Aorta (tissue), 5 donors: ENCODE data around the gene SLCO2B1. TPM values are rescaled to one million over a fixed set of nuclear protein-coding genes. Genes with fewer than 3 reads are reported as not detected.
A peak's percentile ranks its signal among the peaks of the same experiment; 100 is the strongest.

Source experiments
- ATAC-seq: fragments of 200-7000 bp; cut with Tn5 transposase; one replicate; pipeline ENCODE4 v1.9.1; 2022; ENCODE audit warnings: moderate library complexity; ENCODE audit not compliant: low FRiP score
- DNase-seq, 2 donors: peaks; one replicate each; pipeline ENCODE4 v3.0.0-alpha.2; 2020
- H3K27ac ChIP-seq, 2 donors: one replicate each; pipeline ENCODE4 v1.5.1; 2013; ENCODE audit warnings: low read length in 2 of 2, mild to moderate bottlenecking in 2 of 2, moderate library complexity in 2 of 2, control low read depth in 1 of 2, inconsistent platforms in 1 of 2, low read depth in 1 of 2
- H3K27me3 ChIP-seq, 2 donors: one replicate each; pipeline ENCODE4 v1.6.1; 2013; ENCODE audit warnings: control low read depth in 1 of 2, low read length in 1 of 2, mild to moderate bottlenecking in 1 of 2, moderate library complexity in 1 of 2; ENCODE audit not compliant: insufficient read depth in 2 of 2, control insufficient read depth in 1 of 2
- H3K36me3 ChIP-seq, 2 donors: one replicate each; pipeline ENCODE4 v1.6.1; 2013; ENCODE audit warnings: control low read depth in 1 of 2, low read length in 1 of 2, mild to moderate bottlenecking in 1 of 2; ENCODE audit not compliant: insufficient read depth in 2 of 2, control insufficient read depth in 1 of 2
- H3K4me1 ChIP-seq, 2 donors: one replicate each; pipeline ENCODE4 v1.6.1; 2013; ENCODE audit warnings: low read length in 2 of 2, control low read depth in 1 of 2, mild to moderate bottlenecking in 1 of 2, moderate library complexity in 1 of 2; ENCODE audit not compliant: insufficient read depth in 2 of 2, control insufficient read depth in 1 of 2
- H3K4me3 ChIP-seq, 2 donors: one replicate each; pipeline ENCODE4 v1.5.1; 2013; ENCODE audit warnings: low read length in 2 of 2, control low read depth in 1 of 2, mild to moderate bottlenecking in 1 of 2
- H3K9me3 ChIP-seq: one replicate; pipeline ENCODE4 v1.6.1; 2013; ENCODE audit warnings: mild to moderate bottlenecking, low read length; ENCODE audit not compliant: control insufficient read depth
- WGBS, 2 donors: extraction: QIAGEN DNeasy Blood & Tissue Kit; methylation state at CpG; one replicate each; pipeline ENCODE4 v1.1.7; 2013; 5-methylcytosine and 5-hydroxymethylcytosine counted together
- intact Hi-C, 2 donors: fragments of 100-400 bp; cut with DNase I; formaldehyde crosslinking; loops; one replicate each; pipeline versions ENCODE4 v1.14.2 to v1.15.0; 2022
- polyA plus RNA-seq, 2 donors: library from polyadenylated mRNA; stranded (reverse); fragments of 200-250 nt; gene quantifications; one replicate each; pipeline ENCODE4 v1.2.3, GENCODE V29; 2013
- total RNA-seq, 2 donors: library from RNA; stranded (reverse); fragmentation: NEBNext Ultra II Directional; extraction: Animal tissue kit (Norgen Biotek cat#: 25700); gene quantifications; one replicate each; pipeline ENCODE4 v1.2.1, GENCODE V29; 2021
- donor health status: healthy with polysubstance abuse.
- donor health status: Bipolar disorder and iron deficiency.
- donor health status: DM: no; HTN: no; CAD: no.
- donor health status: DM: no; HTN: no; CAD: no.
- donor health status: DM: yes; HTN: yes; CAD: no.

SLCO2B1 gene
- total and polyA plus RNA-seq, 4 donors = 3.3 to 144 (median 48.3) TPM

- Histone ChIP-seq H3K27me3 (no peaks in the 10 kb centered on the region), H3K4me3 (no peak overlapping the region), H3K9me3 (no peaks in the 10 kb centered on the region), H3K36me3 (no peaks in the 10 kb centered on the region), H3K4me1 (no peaks in the 10 kb centered on the region), H3K27ac (no peak overlapping the region)
- ATAC-seq = no peak
- peak in 1 of 2 donors; percentile 40 for DNase-seq
- WGBS, 2 donors = 24 to 28% methylated on average over 3 of the region's 3 CpGs
- intact Hi-C loops = no loop called here
Measured at GRCh38 chr11:75182664-75183063, 31.8 kb downstream of the SLCO2B1 start.

- H3K4me1 ChIP-seq = no peaks in the 10 kb centered on the region
Measured at GRCh38 chr11:75184051-75184450, 33.1 kb downstream of the SLCO2B1 start.

DNA sequence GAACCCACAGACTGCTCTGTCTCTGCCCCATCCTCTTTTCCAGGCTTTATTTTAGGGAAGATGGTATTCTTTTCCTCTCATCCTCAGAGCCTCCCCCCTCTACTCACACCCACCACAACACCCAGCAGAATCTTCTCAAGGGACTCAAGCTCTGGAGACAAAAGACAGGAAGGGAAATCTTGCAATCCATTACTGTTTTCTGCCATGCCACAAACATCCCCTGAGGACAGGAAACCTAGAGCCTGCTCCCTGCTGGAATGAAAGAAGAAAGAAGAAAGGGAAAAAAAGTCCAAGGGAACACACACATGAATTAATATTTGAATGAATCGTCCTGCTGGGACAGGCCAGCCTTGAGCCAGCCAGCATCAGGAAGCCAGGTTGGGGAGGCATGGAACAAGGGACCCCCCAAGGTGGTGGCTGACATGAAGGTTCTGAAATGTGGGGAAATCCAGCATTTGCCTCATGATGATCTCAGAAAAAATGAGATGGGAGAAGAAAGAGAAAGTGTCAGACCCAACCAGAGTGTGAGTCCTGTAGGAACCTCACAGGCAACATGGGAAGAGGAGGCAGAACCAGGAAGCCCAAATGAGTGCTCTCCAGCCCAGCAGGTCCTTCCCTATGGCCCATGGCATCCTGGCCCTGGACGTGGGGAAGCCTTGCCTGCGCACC lies 34.0 kb downstream of the SLCO2B1 start:
- intact Hi-C loops = no loop called here
- Histone ChIP-seq H3K4me3 (no peak overlapping the region), H3K27me3 (no peaks in the 10 kb centered on the region), H3K27ac (no peak overlapping the region), H3K9me3 (no peaks in the 10 kb centered on the region), H3K36me3 (no peaks in the 10 kb centered on the region), H3K4me1 (no peaks in the 10 kb centered on the region)
- ATAC-seq (no peak), DNase-seq (no peak)
- 62 to 66% methylated on average over 3 of the region's 3 CpGs for WGBS, 2 donors

More at GRCh38 chr11:75184051-75184450, 33.1 kb downstream of the SLCO2B1 start:
- Histone ChIP-seq H3K27me3 (no peaks in the 10 kb centered on the region), H3K27ac (no peak overlapping the region), H3K36me3 (no peaks in the 10 kb centered on the region), H3K4me3 (no peak overlapping the region), H3K9me3 (no peaks in the 10 kb centered on the region)
- intact Hi-C loops = no loop called here
- ATAC-seq = no peak
- no peak for DNase-seq
- WGBS, 2 donors = 89 to 91% methylated on average over 4 of the region's 4 CpGs

DNA sequence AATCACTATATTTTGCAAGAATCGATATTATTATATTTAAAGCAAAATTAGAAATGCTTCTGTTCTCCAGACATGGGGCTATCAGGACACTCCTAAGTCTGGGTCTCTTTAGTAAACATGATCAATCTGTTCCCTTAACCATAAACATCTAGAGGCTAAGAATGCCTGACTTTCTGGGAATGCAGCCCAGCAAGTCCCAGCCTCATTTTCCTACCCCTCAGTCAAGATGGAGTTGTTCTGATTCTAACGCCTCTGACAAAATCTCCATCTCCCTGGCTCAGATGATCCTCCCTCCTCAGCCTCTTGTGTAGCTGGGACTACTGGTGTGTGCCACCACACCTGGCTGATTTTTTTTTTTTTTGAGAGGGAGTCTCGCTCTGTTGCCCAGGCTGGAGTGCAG lies 35.0 kb downstream of the SLCO2B1 start:
- no peak for DNase-seq
- H3K4me1 ChIP-seq = no peaks in the 10 kb centered on the region
- intact Hi-C loops = no loop called here
- WGBS, 2 donors = 90 to 92% methylated on average over 3 of the region's 3 CpGs
- no peak overlapping the region for H3K4me3 ChIP-seq
- no peak for ATAC-seq
- no peaks in the 10 kb centered on the region for H3K27me3 ChIP-seq
- H3K36me3 ChIP-seq = no peaks in the 10 kb centered on the region
- H3K9me3 ChIP-seq = no peaks in the 10 kb centered on the region
- H3K27ac ChIP-seq = no peak overlapping the region

GRCh38 chr11:75186999-75187398 lies 36.1 kb downstream of the SLCO2B1 start:
- no peak for ATAC-seq
- no peaks in the 10 kb centered on the region for H3K9me3 ChIP-seq
- no peaks in the 10 kb centered on the region for H3K4me1 ChIP-seq
- DNase-seq = no peak
- no peaks in the 10 kb centered on the region for H3K36me3 ChIP-seq
- no peaks in the 10 kb centered on the region for H3K27me3 ChIP-seq
- WGBS, 2 donors = 83 to 92% methylated on average over 4 of the region's 4 CpGs
- H3K27ac ChIP-seq = no peak overlapping the region
- intact Hi-C loops = no loop called here
- no peak overlapping the region for H3K4me3 ChIP-seq

- DNase-seq (peak; percentile 28 to 46), ATAC-seq (no peak)
- WGBS, 2 donors = 90 to 92% methylated on average over 4 of the region's 4 CpGs
- Histone ChIP-seq H3K27me3 (no peaks in the 10 kb centered on the region), H3K36me3 (no peaks in the 10 kb centered on the region), H3K27ac (no peak overlapping the region), H3K4me3 (no peak overlapping the region), H3K9me3 (no peaks in the 10 kb centered on the region), H3K4me1 (no peaks in the 10 kb centered on the region)
- intact Hi-C loops = no loop called here
Measured at GRCh38 chr11:75188671-75189070, 37.8 kb downstream of the SLCO2B1 start.

- DNase-seq = peak; percentile 2 to 4
- Histone ChIP-seq H3K4me1 (no peaks in the 10 kb centered on the region), H3K9me3 (no peaks in the 10 kb centered on the region), H3K27me3 (no peaks in the 10 kb centered on the region), H3K36me3 (no peaks in the 10 kb centered on the region), H3K27ac (no peak overlapping the region), H3K4me3 (no peak overlapping the region)
- intact Hi-C loops = no loop called here
- ATAC-seq = no peak
- 93 to 94% methylated on average over 5 of the region's 5 CpGs for WGBS, 2 donors
Measured at GRCh38 chr11:75189108-75189507, 38.2 kb downstream of the SLCO2B1 start.

GRCh38 chr11:75189911-75190310 lies 39.0 kb downstream of the SLCO2B1 start:
- H3K4me3 ChIP-seq = no peak overlapping the region
- intact Hi-C loops = no loop called here
- H3K27ac ChIP-seq = no peak overlapping the region
- 92 to 94% methylated on average over 8 of the region's 8 CpGs for WGBS, 2 donors
- DNase-seq (peak; percentile 27 to 67), ATAC-seq (no peak)
- no peaks in the 10 kb centered on the region for H3K4me1 ChIP-seq
- H3K9me3 ChIP-seq = no peaks in the 10 kb centered on the region
- H3K27me3 ChIP-seq = no peaks in the 10 kb centered on the region
- no peaks in the 10 kb centered on the region for H3K36me3 ChIP-seq

GRCh38 chr11:75190652-75191329 lies 39.9 kb downstream of the SLCO2B1 start:
- intact Hi-C loops = no loop called here
- H3K27me3 ChIP-seq = no peaks in the 10 kb centered on the region
- H3K4me1 ChIP-seq = no peaks in the 10 kb centered on the region
- H3K9me3 ChIP-seq = no peaks in the 10 kb centered on the region
- 95 to 96% methylated on average over 2 of the region's 2 CpGs for WGBS, 2 donors
- ATAC-seq (no peak), DNase-seq (peak in 1 of 2 donors; percentile 25)
- H3K27ac ChIP-seq = no peak overlapping the region
- no peak overlapping the region for H3K4me3 ChIP-seq
- no peaks in the 10 kb centered on the region for H3K36me3 ChIP-seq
